Measurements from ENCODE around the gene NEUROD6. TPM values are rescaled to one million over a fixed set of nuclear protein-coding genes. Genes with fewer than 3 reads are reported as not detected.

NEUROD6 gene
- 0.09 TPM for polyA plus RNA-seq (ENCODE audit: insufficient read length)

- no peak for DNase-seq (ENCODE audit: low read depth)
Measured at GRCh38 chr7:31340603-31341002, at the start of gene NEUROD6. NEUROD6 (minus strand) TSS chr7:31340726; CDS start chr7:31339268, 1,458 bp downstream.

- no peak for DNase-seq (ENCODE audit: low read depth)
Measured at GRCh38 chr7:31384466-31384865, 43.9 kb upstream of the NEUROD6 start.

DNA sequence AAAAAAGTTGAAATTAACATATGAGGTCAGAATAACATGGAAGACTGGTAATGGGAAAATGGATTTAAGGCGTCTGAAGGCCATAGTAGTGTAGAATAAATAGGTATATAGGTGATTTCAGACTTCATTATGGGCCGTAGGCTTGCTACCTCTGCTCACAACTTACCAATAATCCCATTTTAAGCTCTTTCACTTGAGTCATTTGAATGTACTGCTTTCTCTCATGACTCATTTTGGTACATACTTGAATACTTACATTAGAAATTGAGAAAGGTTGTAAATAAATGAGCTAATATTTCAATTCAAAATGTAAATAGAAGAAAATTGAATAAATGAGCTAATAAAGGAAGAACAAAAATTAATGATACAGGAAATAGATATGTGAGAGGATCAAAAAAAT lies 42.2 kb upstream of the NEUROD6 start:
- DNase-seq (ENCODE audit: low read depth) = no peak

DNA sequence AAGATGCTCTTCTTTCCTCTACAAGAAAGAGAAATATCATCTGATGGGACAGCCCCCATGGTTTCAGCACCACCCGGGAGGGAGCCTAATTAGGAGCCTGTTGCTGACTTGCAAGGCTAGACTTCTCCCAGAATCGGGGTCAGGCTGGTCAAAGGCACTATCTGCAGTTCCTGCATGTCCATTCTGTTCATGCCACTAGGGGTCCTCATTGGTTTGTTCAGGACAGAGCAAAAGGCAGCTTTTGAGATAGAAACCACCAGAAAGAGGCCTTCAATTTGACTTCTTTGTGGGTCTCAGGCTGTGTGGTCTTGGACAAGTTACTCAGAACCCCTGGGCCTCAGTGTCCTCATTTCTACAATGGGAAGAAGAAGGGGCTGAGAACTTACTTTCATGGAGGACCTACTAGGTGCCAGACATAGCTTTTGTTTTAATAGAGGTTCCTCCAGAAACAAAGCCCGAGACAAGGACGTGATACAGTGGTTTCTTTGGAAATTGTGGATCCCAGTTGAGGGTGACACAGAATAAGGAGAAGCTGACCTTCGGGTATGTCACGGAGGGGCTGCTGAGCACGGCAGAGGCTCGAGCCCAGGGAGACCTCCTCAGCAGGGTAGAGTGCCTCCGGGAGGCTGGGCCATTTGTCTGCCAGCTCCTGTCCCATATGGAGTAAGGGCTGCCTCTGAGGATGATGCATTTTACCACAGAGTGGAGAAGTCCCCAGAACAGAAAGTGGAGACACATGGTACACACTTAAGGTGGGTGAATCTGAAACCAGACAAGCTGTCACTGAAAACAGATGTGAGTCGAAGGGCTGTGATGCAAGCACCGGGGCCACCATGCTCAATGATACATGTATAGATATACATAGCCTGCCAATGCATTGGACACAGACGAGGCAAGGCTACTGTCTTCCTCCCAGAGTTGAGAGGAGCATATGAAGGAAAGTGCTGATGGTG lies 33.1 kb upstream of the NEUROD6 start:
- peak; percentile 46 for DNase-seq (ENCODE audit: low read depth)

GRCh38 chr7:31372231-31372959 lies 31.9 kb upstream of the NEUROD6 start:
- no peak for DNase-seq (ENCODE audit: low read depth)

- no peak for DNase-seq (ENCODE audit: low read depth)
Measured at GRCh38 chr7:31371621-31372020, 31.1 kb upstream of the NEUROD6 start.

- DNase-seq (ENCODE audit: low read depth) = no peak
Measured at GRCh38 chr7:31370609-31371008, 30.1 kb upstream of the NEUROD6 start.

GRCh38 chr7:31368620-31369019 lies 28.1 kb upstream of the NEUROD6 start:
- no peak for DNase-seq (ENCODE audit: low read depth)

- DNase-seq (ENCODE audit: low read depth) = no peak
Measured at GRCh38 chr7:31363496-31363895, 23.0 kb upstream of the NEUROD6 start.

- no peak for DNase-seq (ENCODE audit: low read depth)
Measured at GRCh38 chr7:31363051-31363450, 22.5 kb upstream of the NEUROD6 start.

DNA sequence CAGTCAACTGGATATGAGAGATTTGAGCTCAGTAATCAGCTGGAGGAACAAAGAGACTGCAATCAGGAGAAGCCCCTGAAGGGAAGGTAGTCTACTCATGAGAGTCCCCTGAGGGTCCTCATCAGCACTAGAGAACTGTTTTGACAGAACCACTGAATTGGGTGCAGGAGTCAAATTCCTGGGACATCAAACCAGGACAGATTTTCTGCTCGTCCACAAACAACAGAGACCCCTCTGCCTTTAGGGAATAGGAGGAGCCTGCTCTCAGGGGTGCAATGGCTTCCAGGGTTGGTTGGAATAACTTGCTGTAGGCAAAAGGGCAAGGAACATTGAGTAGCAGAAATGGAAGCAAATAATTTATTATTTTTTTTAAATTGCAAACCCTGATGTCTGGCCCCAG lies 21.9 kb upstream of the NEUROD6 start:
- no peak for DNase-seq (ENCODE audit: low read depth)

- no peak for DNase-seq (ENCODE audit: low read depth)
Measured at GRCh38 chr7:31358467-31358866, 17.9 kb upstream of the NEUROD6 start.

- no peak for DNase-seq (ENCODE audit: low read depth)
Measured at GRCh38 chr7:31345421-31345820, 4.9 kb upstream of the NEUROD6 start.

GRCh38 chr7:31343516-31344305 lies 3.2 kb upstream of the NEUROD6 start:
- DNase-seq (ENCODE audit: low read depth) = no peak

DNA sequence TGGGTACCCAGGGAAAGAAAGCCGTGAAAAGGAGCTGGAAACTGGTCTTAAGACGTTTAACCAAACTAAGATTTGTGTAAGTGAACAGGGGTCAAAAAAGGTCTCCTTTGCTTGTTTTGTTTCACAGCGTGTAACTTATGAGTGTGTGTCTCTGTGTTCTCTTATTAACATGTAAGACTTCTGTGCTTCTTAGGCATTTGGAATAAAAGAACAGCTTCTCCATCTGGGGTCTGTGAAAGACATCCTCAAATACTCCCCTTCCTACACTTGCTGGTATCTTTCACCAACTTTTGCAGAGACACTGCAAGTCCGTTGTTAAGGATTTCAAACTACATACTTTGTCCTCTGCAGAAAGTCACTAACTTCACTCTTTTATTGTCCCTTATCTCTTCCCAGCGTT lies 615 bp upstream of the NEUROD6 start:
- no peak for DNase-seq (ENCODE audit: low read depth)

DNA sequence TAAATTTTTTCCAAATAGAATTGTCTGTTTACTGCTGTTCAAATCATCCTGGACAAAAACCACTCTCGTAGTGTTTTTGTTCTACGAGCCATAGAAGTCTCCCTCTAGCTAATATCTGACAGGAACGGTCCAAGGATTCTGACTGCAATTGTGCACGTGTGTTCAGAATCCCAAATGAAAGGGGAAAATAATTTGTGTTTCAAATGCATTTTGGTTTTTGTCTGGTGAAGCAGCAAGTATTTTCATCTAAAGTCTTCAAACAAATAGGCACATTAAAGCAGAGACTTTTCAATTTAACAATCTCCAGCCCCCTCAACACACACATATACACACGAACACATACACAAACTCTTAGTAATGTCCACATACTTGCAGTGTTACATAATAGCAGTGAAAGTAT lies 475 bp downstream of the NEUROD6 start:
- DNase-seq (ENCODE audit: low read depth) = no peak

DNA sequence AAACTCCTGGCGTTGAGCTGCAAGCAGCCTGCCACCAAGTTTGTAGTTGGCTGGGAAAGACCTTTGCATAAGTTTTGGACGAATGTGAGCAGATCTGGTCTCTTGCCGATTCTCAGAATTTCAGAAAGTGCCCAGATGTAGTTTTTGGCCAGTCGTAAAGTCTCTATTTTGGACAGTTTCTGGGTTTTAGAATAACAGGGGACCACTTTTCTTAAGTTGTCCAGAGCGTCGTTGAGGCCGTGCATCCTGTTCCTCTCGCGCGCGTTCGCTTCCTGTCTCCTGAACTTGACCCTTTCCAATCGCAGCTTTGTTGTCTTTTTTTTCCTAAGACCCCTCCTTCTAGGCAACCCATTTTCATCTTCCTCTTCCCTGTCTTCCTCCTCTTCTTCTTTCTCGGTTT lies 1.8 kb downstream of the NEUROD6 start:
- DNase-seq (ENCODE audit: low read depth) = no peak

DNA sequence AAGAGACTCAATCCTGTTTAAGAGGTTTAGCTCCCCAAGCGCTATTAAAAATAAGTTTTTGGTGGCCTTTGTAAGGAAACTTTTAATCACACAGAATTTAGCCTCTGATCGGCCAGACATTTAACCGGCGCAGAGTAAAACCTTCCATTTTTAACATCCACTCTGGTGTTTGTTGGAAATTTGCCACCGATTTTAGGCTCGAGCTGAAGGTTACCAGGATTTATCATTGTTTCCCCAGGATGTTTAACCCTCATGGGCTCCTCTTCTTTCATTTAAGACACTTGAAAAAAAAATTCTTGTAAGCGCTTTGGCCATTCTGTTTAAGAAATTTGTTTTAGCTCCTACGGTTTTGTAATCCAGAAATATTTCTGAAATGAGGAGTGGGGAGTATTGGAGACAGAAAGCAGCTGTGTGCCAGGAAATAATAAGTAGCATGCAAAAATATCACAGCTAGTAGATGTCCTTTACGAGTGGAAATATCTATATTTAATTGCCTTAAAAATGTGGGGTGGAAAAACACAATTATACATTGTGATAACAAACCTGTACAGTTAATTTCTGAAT lies 3.4 kb downstream of the NEUROD6 start:
- DNase-seq (ENCODE audit: low read depth) = no peak

DNA sequence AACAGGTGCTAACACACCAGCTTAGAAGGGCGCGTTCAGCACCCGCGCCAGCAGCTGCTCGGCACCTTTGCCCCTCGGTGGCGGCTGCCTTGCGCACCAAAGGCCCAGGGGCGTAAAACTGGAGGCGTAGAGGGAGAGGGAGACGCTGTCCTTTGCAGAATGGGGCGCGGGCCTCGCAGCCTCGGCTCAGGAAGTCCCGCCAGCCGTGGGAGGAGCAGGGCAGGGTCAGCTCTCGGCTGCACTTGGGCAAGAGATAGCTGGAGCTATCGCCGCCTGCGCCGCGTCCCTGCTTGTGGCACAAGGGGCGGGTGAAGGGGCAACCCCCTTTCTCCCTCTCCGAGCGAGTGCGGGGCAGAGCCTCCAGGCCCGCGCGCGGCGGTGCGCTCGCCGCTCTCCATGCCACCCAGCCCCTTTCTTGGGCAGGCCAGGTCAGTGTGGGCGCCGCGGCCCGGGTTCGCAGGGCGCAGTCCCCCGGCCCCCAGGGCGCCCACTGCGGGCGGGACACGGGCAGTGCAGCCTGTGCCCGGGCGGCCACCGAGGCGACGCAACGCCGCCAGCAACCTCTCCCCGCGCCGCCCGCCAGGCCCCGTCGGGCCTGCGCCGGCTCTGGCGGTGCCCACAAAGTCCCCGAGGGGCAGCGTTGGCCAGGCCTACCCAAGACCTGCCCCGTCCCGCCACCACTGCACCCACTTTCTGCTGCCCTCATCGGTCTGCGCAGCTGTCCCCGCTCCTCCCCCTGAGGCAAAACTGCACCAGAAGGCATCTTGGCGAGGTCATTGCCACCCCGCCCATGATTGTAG lies 4.1 kb downstream of the NEUROD6 start:
- DNase-seq (ENCODE audit: low read depth) = no peak

DNA sequence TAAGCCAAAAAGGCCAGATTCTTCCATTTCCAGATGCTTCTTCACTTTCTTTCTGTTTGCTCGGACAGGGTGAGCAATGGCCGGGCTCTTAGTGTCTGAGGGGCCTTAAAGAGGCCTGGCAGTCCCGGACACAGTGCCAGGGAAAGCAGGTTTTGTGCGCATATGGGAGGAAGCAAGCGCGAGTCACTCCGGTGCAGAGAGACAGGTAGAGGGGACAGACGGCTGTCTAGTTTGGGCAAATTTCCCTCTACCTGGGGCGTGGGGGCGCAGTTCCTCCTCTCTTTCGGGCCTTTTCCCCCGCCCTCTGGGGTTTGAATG lies 4.7 kb downstream of the NEUROD6 start:
- no peak for DNase-seq (ENCODE audit: low read depth)
